Right atrium auricular region (tissue), 2 donors: ENCODE data around the gene CHDH. TPM values are rescaled to one million over a fixed set of nuclear protein-coding genes. Genes with fewer than 3 reads are reported as not detected.

ENCODE experiments used
- DNase-seq: peaks from one replicate; pipeline ENCODE4 v3.0.0-alpha.2; 2019; ENCODE audit warnings: low spot score
- H3K27ac ChIP-seq, 2 donors: fragments of 200-600 bp; sonication (generic); 1 replicate in 1 of 2; 2 replicates in 1 of 2; pipeline ENCODE4 v1.5.1; 2016 to 2019
- H3K27me3 ChIP-seq, 2 donors: fragments of 200-600 bp; sonication (generic); one replicate each; pipeline versions ENCODE4 v1.5.1 to v1.6.0; 2017 to 2019
- H3K36me3 ChIP-seq: fragments of 200-600 bp; sonication (generic); one replicate; pipeline ENCODE4 v1.5.1; 2016
- H3K4me1 ChIP-seq, 2 donors: fragments of 200-600 bp; sonication (generic); one replicate each; pipeline versions ENCODE4 v1.5.1 to v1.6.0; 2017 to 2019
- H3K4me3 ChIP-seq, 2 donors: fragments of 200-600 bp; sonication (generic); 1 replicate in 1 of 2; 2 replicates in 1 of 2; pipeline ENCODE4 v1.5.1; 2017 to 2019; ENCODE audit warnings: mild to moderate bottlenecking in 1 of 2, moderate library complexity in 1 of 2
- H3K9me3 ChIP-seq, 2 donors: fragments of 200-600 bp; sonication (generic); one replicate each; pipeline ENCODE4 v1.5.1; 2019
- CTCF ChIP-seq, 2 donors: fragments of 200-600 bp; sonication (generic); IDR thresholded peaks; one replicate each; pipeline ENCODE4 v1.5.1; 2019; ENCODE audit warnings: antibody characterized with exemption in 2 of 2
- total RNA-seq, 2 donors: library from RNA; depleted of rRNA; stranded (reverse); fragments of >200 nt; gene quantifications; one replicate each; pipeline ENCODE4 v1.1.0, GENCODE V29; 2016

CHDH gene
- total RNA-seq, 2 donors from 2014 or later, result 2.2 to 10.0 TPM

- no peak for DNase-seq
- Histone ChIP-seq H3K4me3 (no peak overlapping the region), H3K27ac (no peak overlapping the region), H3K4me1 (no peaks in the 10 kb centered on the region), H3K27me3 (no peaks in the 10 kb centered on the region), H3K36me3 (no peaks in the 10 kb centered on the region), H3K9me3 (no peaks in the 10 kb centered on the region)
- no peak for TF ChIP-seq CTCF (IDR thresholded peaks at IDR 0.05)
These were observed 65.4 kb downstream of the CHDH start for GRCh38 chr3:53780806-53781205.

GRCh38 chr3:53780171-53780570 lies 66.0 kb downstream of the CHDH start:
- no peak for DNase-seq
- Histone ChIP-seq H3K36me3 (no peaks in the 10 kb centered on the region), H3K27ac (no peak overlapping the region), H3K4me1 (no peaks in the 10 kb centered on the region), H3K9me3 (no peaks in the 10 kb centered on the region), H3K27me3 (no peaks in the 10 kb centered on the region), H3K4me3 (no peak overlapping the region)
- no peak for TF ChIP-seq CTCF (IDR thresholded peaks at IDR 0.05)

- TF ChIP-seq CTCF (IDR thresholded peaks at IDR 0.05), result no peak
- peaks cover 0 to 9% of the 10 kb centered on the region in 2 donors for H3K4me1 ChIP-seq
- H3K27ac ChIP-seq, result no peak overlapping the region
- H3K4me3 ChIP-seq, result no peak overlapping the region
- no peaks in the 10 kb centered on the region for H3K27me3 ChIP-seq
- no peaks in the 10 kb centered on the region for H3K9me3 ChIP-seq
- DNase-seq, result no peak
- H3K36me3 ChIP-seq, result no peaks in the 10 kb centered on the region
These were observed 68.1 kb downstream of the CHDH start for GRCh38 chr3:53778153-53778552.

DNA sequence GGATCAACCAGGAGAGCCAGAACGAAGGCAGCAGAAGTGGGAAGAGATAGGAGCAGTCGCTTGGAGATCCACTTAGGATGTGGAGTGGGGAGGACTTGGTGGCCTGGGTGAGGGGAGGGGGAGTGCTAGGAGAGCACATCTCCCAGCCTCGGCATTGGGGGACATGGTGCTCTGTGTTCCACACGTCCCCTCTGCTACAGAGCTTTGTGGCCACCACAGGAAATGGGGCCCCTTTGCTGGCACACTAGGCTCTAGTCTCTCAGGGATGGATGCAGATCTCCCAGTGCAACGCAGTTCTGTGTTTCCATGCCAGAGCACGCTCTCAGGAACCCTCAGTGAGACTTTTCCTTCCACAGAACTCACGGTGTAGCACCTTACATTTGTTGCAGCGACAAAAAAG lies 68.8 kb downstream of the CHDH start:
- H3K4me3 ChIP-seq, result no peak overlapping the region
- H3K27me3 ChIP-seq, result no peaks in the 10 kb centered on the region
- no peak for TF ChIP-seq CTCF (IDR thresholded peaks at IDR 0.05)
- peaks cover 0 to 10% of the 10 kb centered on the region in 2 donors for H3K4me1 ChIP-seq
- H3K27ac ChIP-seq, result no peak overlapping the region
- no peaks in the 10 kb centered on the region for H3K36me3 ChIP-seq
- no peak for DNase-seq
- H3K9me3 ChIP-seq, result no peaks in the 10 kb centered on the region

DNA sequence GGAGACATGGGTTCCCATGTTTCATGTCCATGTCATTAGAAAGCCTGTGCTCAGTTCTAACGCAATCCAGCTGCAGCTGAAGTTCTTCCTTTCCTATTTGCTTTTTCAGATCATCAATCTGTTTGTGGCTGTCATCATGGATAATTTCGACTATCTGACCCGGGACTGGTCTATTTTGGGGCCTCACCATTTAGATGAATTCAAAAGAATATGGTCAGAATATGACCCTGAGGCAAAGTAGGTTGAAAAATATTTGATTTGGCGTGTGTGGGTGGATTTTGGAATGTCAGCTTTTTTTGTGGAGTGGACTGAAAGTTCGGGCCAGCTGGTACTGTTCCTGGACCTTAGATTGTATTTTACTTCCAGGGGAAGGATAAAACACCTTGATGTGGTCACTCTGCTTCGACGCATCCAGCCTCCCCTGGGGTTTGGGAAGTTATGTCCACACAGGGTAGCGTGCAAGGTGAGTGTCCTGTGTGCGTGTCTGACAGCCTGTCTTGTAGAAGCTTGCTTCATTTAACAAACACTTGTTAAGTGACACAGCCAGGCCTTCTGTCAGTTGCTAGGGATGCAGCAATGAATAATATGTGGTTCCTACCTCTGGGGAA lies 69.6 kb downstream of the CHDH start:
- no peaks in the 10 kb centered on the region for H3K36me3 ChIP-seq
- peaks cover 0 to 10% of the 10 kb centered on the region in 2 donors for H3K4me1 ChIP-seq
- H3K27ac ChIP-seq, result no peak overlapping the region
- no peak for TF ChIP-seq CTCF (IDR thresholded peaks at IDR 0.05)
- no peak overlapping the region for H3K4me3 ChIP-seq
- H3K27me3 ChIP-seq, result no peaks in the 10 kb centered on the region
- no peaks in the 10 kb centered on the region for H3K9me3 ChIP-seq
- DNase-seq, result no peak

DNA sequence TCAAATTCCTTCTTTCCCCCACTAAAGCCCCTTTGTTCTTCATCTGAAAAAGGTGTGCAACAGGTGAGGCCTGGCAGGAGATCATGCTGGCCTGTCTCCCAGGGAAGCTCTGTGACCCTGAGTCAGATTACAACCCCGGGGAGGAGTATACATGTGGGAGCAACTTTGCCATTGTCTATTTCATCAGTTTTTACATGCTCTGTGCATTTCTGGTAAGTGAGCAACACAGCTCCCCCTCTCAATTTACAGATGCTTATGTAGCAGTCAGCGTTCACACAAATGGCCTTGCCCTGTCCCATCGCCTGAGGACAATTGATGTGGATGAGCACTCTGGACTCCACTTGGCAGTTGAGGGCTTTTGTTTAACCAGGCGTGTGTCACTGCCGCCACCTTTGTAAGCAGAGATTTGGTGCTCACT lies 70.4 kb downstream of the CHDH start:
- no peak for TF ChIP-seq CTCF (IDR thresholded peaks at IDR 0.05)
- Histone ChIP-seq H3K4me1 (peaks cover 0 to 10% of the 10 kb centered on the region in 2 donors), H3K36me3 (no peaks in the 10 kb centered on the region), H3K9me3 (no peaks in the 10 kb centered on the region), H3K4me3 (no peak overlapping the region), H3K27me3 (no peaks in the 10 kb centered on the region), H3K27ac (no peak overlapping the region)
- DNase-seq, result no peak
